Glutamatergic neuron (in vitro differentiated cells): Measurements from ENCODE around the gene STIP1. TPM values are rescaled to one million over a fixed set of nuclear protein-coding genes. Genes with fewer than 3 reads are reported as not detected.

Experiments
- DNase-seq: peaks from one replicate; pipeline ENCODE4 v3.0.0; 2022
- H3K27ac Mint-ChIP-seq: one replicate; pipeline ENCODE4 v1.8.0; 2020; ENCODE audit warnings: mild to moderate bottlenecking, mixed read lengths, inconsistent platforms; ENCODE audit not compliant: unreplicated experiment
- H3K27me3 Mint-ChIP-seq: one replicate; pipeline ENCODE4 v1.8.0; 2020; ENCODE audit warnings: mild to moderate bottlenecking, moderate library complexity, mixed read lengths, inconsistent platforms; ENCODE audit not compliant: unreplicated experiment
- H3K36me3 Mint-ChIP-seq: one replicate; pipeline ENCODE4 v1.8.0; 2020; ENCODE audit warnings: mild to moderate bottlenecking, mixed read lengths, inconsistent platforms; ENCODE audit not compliant: unreplicated experiment
- H3K4me1 Mint-ChIP-seq: one replicate; pipeline ENCODE4 v1.8.0; 2020; ENCODE audit warnings: mild to moderate bottlenecking, low read depth, mixed read lengths, inconsistent platforms; ENCODE audit not compliant: unreplicated experiment
- H3K4me3 Mint-ChIP-seq: one replicate; pipeline ENCODE4 v1.8.0; 2020; ENCODE audit warnings: mild to moderate bottlenecking, mixed read lengths, inconsistent platforms; ENCODE audit not compliant: unreplicated experiment
- H3K9me3 Mint-ChIP-seq: one replicate; pipeline ENCODE4 v1.8.0; 2020; ENCODE audit warnings: mild to moderate bottlenecking, moderate library complexity, mixed read lengths, inconsistent platforms; ENCODE audit not compliant: unreplicated experiment
- CTCF ChIP-seq: fragments of 200-600 bp; sonication (generic); IDR thresholded peaks from one replicate; pipeline ENCODE4 v1.5.0; 2021; ENCODE audit not compliant: partially characterized antibody, unreplicated experiment
- total RNA-seq: library from RNA; stranded (reverse); fragmentation: NEBNext Ultra II Directional; extraction: Animal tissue kit (Norgen Biotek cat#: 25700); gene quantifications from one replicate; pipeline ENCODE4 v1.2.1, GENCODE V29; 2021; ENCODE audit not compliant: unreplicated experiment

STIP1 gene
- total RNA-seq, 1 donor from 2014 or later, result 160 TPM

- Mint-ChIP-seq H3K9me3 (no peaks in the 10 kb centered on the region), H3K27ac (no peak overlapping the region), H3K27me3 (peaks cover 1% of the 10 kb centered on the region), H3K4me1 (no peaks in the 10 kb centered on the region), H3K4me3 (no peak overlapping the region), H3K36me3 (no peaks in the 10 kb centered on the region)
- no peak for DNase-seq
- no peak for TF ChIP-seq CTCF
Observed at GRCh38 chr11:64218628-64219353, 32.8 kb downstream of the STIP1 start.

- H3K4me1 Mint-ChIP-seq, result no peaks in the 10 kb centered on the region
- H3K9me3 Mint-ChIP-seq, result no peaks in the 10 kb centered on the region
- DNase-seq, result no peak
- peaks cover 2% of the 10 kb centered on the region for H3K27me3 Mint-ChIP-seq
- no peaks in the 10 kb centered on the region for H3K36me3 Mint-ChIP-seq
- no peak overlapping the region for H3K4me3 Mint-ChIP-seq
- TF ChIP-seq CTCF, result no peak
- H3K27ac Mint-ChIP-seq, result no peak overlapping the region
Observed at GRCh38 chr11:64219354-64219684, 33.3 kb downstream of the STIP1 start.

DNA sequence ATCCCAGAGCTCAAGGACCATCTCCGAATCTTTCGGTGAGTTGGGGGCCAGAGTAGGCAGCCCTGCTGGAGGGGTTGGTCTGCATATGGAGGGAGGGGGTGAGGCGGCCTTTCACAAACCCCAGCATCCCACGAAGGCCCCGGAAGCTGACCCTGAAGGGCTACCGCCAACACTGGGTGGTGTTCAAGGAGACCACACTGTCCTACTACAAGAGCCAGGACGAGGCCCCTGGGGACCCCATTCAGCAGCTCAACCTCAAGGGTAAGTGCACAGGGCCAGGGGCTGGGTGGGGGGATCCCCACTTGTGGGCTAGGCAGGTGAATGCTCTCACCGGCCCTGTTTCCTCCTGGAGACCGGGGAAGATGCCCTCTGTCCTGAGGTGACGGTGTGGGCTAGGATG, 33.8 kb downstream of the STIP1 start:
- no peak for TF ChIP-seq CTCF
- H3K36me3 Mint-ChIP-seq, result no peaks in the 10 kb centered on the region
- H3K27me3 Mint-ChIP-seq, result peaks cover 2% of the 10 kb centered on the region
- no peaks in the 10 kb centered on the region for H3K4me1 Mint-ChIP-seq
- no peaks in the 10 kb centered on the region for H3K9me3 Mint-ChIP-seq
- no peak overlapping the region for H3K27ac Mint-ChIP-seq
- no peak for DNase-seq
- H3K4me3 Mint-ChIP-seq, result no peak overlapping the region

DNA sequence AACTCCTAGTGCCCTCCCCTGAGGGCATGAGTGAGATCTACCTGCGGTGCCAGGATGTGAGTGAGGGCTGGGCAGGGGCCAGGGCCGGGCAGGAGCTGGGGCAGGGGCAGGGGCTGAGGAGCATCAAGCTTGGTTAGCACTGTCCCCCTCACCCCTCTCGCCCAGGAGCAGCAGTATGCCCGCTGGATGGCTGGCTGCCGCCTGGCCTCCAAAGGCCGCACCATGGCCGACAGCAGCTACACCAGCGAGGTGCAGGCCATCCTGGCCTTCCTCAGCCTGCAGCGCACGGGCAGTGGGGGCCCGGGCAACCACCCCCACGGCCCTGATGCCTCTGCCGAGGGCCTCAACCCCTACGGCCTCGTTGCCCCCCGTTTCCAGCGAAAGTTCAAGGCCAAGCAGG, 34.3 kb downstream of the STIP1 start:
- peaks cover 2% of the 10 kb centered on the region for H3K27me3 Mint-ChIP-seq
- DNase-seq, result no peak
- H3K27ac Mint-ChIP-seq, result no peak overlapping the region
- H3K4me1 Mint-ChIP-seq, result no peaks in the 10 kb centered on the region
- H3K4me3 Mint-ChIP-seq, result no peak overlapping the region
- no peaks in the 10 kb centered on the region for H3K9me3 Mint-ChIP-seq
- no peak for TF ChIP-seq CTCF
- no peaks in the 10 kb centered on the region for H3K36me3 Mint-ChIP-seq

GRCh38 chr11:64220798-64221197, 34.8 kb downstream of the STIP1 start:
- no peak overlapping the region for H3K4me3 Mint-ChIP-seq
- no peak for DNase-seq
- no peak for TF ChIP-seq CTCF
- H3K36me3 Mint-ChIP-seq, result no peaks in the 10 kb centered on the region
- H3K4me1 Mint-ChIP-seq, result no peaks in the 10 kb centered on the region
- no peak overlapping the region for H3K27ac Mint-ChIP-seq
- peaks cover 2% of the 10 kb centered on the region for H3K27me3 Mint-ChIP-seq
- no peaks in the 10 kb centered on the region for H3K9me3 Mint-ChIP-seq
